ENCODE results near the gene EOGT.

EOGT gene

DNA sequence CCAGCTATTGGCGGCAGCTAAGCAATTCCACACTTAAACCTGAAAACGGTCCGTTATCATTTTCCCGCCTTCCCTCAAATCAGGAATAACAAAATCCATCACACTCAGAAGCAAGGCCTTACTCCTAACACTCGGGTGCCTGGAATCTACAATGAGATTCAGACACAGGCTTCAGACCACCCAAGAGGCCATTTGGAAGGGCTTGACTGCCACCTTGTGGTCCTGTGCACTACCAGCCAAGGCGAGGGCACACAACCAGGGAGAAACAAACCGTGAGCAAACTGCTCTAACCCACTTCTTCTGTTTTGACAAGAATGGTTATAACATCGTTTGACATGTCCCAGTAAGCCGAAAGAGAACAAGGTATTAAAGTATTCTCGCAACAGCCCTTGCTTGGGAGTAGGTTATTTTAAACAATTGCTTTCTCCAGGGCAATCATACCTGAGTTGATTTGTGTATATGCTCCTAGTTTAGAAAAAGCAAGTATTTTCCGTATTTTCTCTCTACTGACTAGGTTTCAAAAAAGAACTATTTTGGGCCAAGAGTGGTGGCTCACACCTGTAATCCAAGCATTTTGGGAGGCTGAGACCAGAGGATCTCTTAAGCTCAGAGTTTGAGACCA, 41.0 kb downstream of the EOGT start:
- no peak overlapping the region for H3K27ac ChIP-seq (ENCODE audit: low read depth, low read length)
- H3K4me3 ChIP-seq (ENCODE audit: low read depth in 1 of 5, low read length in 5 of 5): no peak overlapping the region
- H3K36me3 ChIP-seq (ENCODE audit: control insufficient read depth in 5 of 5, insufficient read depth in 5 of 5, low read length in 5 of 5): peaks cover 13 to 23% (median 17%) of the 10 kb centered on the region in 5 donors
- no peak overlapping the region for H3K9ac ChIP-seq (ENCODE audit: low read length in 5 of 5)
- H3K27me3 ChIP-seq (ENCODE audit: control insufficient read depth in 5 of 5, insufficient read depth in 4 of 5, low read length in 5 of 5): peaks cover 0 to 4% (median 0%) of the 10 kb centered on the region in 5 donors
- H3K4me1 ChIP-seq (ENCODE audit: control insufficient read depth in 5 of 5, insufficient read depth in 5 of 5, low read length in 5 of 5): peaks cover 0 to 2% (median 0%) of the 10 kb centered on the region in 5 donors
- H3K9me3 ChIP-seq (ENCODE audit: control insufficient read depth in 5 of 5, low read length in 5 of 5): no peaks in the 10 kb centered on the region

DNA sequence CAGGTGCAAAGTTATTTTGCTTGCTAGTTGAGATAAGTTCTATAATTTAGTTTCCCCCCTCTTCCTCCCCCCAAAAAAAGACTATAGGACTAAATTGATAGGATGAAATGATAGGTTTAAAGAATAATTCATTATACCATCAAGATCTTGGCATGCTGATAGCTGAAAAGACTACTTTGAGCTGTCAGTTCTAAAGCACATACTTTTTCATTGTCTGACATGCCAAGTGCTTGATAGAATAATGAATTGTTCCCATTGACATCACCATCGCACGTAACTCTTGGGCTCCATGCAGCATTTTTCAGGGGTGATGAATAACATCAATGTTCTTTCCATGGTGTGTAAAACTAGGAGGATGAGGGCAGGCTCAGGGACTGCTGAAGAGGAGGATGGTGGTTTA, 48.8 kb downstream of the EOGT start:
- no peak overlapping the region for H3K4me3 ChIP-seq (ENCODE audit: low read depth in 1 of 5, low read length in 5 of 5)
- H3K9ac ChIP-seq (ENCODE audit: low read length in 5 of 5): no peak overlapping the region
- no peaks in the 10 kb centered on the region for H3K9me3 ChIP-seq (ENCODE audit: control insufficient read depth in 5 of 5, low read length in 5 of 5)
- peaks cover 0 to 8% (median 2%) of the 10 kb centered on the region in 5 donors for H3K27me3 ChIP-seq (ENCODE audit: control insufficient read depth in 5 of 5, insufficient read depth in 4 of 5, low read length in 5 of 5)
- no peaks in the 10 kb centered on the region for H3K4me1 ChIP-seq (ENCODE audit: control insufficient read depth in 5 of 5, insufficient read depth in 5 of 5, low read length in 5 of 5)
- no peaks in the 10 kb centered on the region for H3K36me3 ChIP-seq (ENCODE audit: control insufficient read depth in 5 of 5, insufficient read depth in 5 of 5, low read length in 5 of 5)
- H3K27ac ChIP-seq (ENCODE audit: low read depth, low read length): no peak overlapping the region

DNA sequence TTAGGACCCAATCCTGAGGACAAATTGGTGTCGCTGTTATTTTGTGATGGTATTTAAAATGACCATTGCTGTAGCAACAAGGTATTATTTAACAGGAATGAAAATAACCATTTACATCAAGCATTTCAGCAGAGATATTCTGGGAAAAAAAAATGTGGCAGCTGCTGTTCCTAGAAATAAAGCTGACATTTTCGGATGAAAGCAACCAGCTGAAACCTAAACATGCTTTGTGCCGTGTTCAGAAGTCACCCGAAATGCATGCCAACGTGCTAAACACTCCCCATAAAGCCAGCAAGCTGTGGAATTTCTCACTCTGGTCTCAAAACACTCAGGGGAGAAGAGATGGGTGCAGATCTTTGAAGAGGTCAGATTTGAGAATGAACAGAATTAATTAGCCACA, 49.6 kb downstream of the EOGT start:
- Histone ChIP-seq H3K27ac (ENCODE audit: low read depth, low read length) (no peak overlapping the region), H3K9ac (ENCODE audit: low read length in 5 of 5) (no peak overlapping the region), H3K4me3 (ENCODE audit: low read depth in 1 of 5, low read length in 5 of 5) (no peak overlapping the region), H3K36me3 (ENCODE audit: control insufficient read depth in 5 of 5, insufficient read depth in 5 of 5, low read length in 5 of 5) (no peaks in the 10 kb centered on the region), H3K9me3 (ENCODE audit: control insufficient read depth in 5 of 5, low read length in 5 of 5) (no peaks in the 10 kb centered on the region), H3K27me3 (ENCODE audit: control insufficient read depth in 5 of 5, insufficient read depth in 4 of 5, low read length in 5 of 5) (peaks cover 0 to 8% (median under 1%) of the 10 kb centered on the region in 5 donors), H3K4me1 (ENCODE audit: control insufficient read depth in 5 of 5, insufficient read depth in 5 of 5, low read length in 5 of 5) (no peaks in the 10 kb centered on the region)

DNA sequence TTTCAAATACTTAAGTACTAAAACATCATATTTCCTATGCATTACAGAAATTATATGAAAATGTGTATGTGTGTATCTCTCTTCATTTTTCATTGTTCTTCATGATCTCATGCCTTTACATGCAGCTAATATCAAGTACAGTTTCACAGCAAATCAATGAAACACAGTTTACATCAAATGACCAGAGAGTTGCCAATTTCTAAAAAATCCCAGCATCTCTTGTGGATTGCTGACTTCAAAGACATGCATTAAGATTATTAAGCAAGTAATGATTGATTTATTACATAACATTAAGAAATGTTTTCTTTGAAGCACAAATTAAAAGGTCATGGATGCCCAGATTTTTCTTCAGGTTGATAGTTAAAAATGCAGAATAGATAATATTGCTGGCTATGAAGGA, 50.1 kb downstream of the EOGT start:
- Histone ChIP-seq H3K9ac (ENCODE audit: low read length in 5 of 5) (no peak overlapping the region), H3K27me3 (ENCODE audit: control insufficient read depth in 5 of 5, insufficient read depth in 4 of 5, low read length in 5 of 5) (peaks cover 0 to 8% (median 0%) of the 10 kb centered on the region in 5 donors), H3K4me3 (ENCODE audit: low read depth in 1 of 5, low read length in 5 of 5) (no peak overlapping the region), H3K36me3 (ENCODE audit: control insufficient read depth in 5 of 5, insufficient read depth in 5 of 5, low read length in 5 of 5) (no peaks in the 10 kb centered on the region), H3K4me1 (ENCODE audit: control insufficient read depth in 5 of 5, insufficient read depth in 5 of 5, low read length in 5 of 5) (no peaks in the 10 kb centered on the region), H3K27ac (ENCODE audit: low read depth, low read length) (no peak overlapping the region), H3K9me3 (ENCODE audit: control insufficient read depth in 5 of 5, low read length in 5 of 5) (no peaks in the 10 kb centered on the region)

DNA sequence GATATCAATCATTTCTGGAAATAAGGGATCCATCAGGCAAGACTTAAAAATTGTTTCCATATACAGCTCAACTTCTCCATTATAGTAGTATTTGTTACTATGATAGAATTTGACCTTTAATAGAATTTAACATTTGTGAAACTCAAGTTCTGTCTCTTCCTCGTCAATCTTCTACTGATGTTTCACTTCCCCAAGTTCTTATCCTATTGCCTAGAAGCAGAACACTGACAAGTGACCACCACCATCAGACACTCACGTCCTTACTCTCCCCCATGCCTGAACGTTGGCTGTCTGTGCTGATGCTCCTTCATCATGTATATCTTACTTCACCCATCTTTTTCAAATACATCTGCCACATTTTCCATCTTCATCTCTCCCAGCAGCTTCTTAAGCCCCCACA, 54.6 kb downstream of the EOGT start:
- no peak overlapping the region for H3K9ac ChIP-seq (ENCODE audit: low read length in 5 of 5)
- no peaks in the 10 kb centered on the region for H3K9me3 ChIP-seq (ENCODE audit: control insufficient read depth in 5 of 5, low read length in 5 of 5)
- no peaks in the 10 kb centered on the region for H3K4me1 ChIP-seq (ENCODE audit: control insufficient read depth in 5 of 5, insufficient read depth in 5 of 5, low read length in 5 of 5)
- H3K4me3 ChIP-seq (ENCODE audit: low read depth in 1 of 5, low read length in 5 of 5): no peak overlapping the region
- no peak overlapping the region for H3K27ac ChIP-seq (ENCODE audit: low read depth, low read length)
- no peaks in the 10 kb centered on the region for H3K36me3 ChIP-seq (ENCODE audit: control insufficient read depth in 5 of 5, insufficient read depth in 5 of 5, low read length in 5 of 5)
- H3K27me3 ChIP-seq (ENCODE audit: control insufficient read depth in 5 of 5, insufficient read depth in 4 of 5, low read length in 5 of 5): peaks cover 0 to 5% (median 0%) of the 10 kb centered on the region in 5 donors

DNA sequence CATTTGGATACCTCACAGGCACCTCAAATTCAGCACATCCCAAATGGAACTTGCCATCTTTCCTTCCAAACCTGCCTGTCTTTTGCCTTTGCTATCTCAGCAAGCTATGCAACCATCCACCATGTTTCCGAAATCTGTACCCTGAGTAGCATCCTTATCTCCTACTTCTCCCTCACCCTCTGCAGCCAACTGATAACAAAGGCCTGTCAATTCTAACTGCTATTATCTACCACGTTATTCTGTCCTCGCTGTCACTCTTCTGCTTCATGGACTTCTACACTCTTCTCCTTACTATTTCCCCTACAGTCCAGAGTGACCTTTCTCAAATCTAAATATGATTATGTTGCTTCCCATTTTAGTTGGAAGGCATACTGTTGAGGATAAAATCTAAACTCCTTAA, 55.6 kb downstream of the EOGT start:
- no peaks in the 10 kb centered on the region for H3K4me1 ChIP-seq (ENCODE audit: control insufficient read depth in 5 of 5, insufficient read depth in 5 of 5, low read length in 5 of 5)
- no peak overlapping the region for H3K9ac ChIP-seq (ENCODE audit: low read length in 5 of 5)
- no peaks in the 10 kb centered on the region for H3K36me3 ChIP-seq (ENCODE audit: control insufficient read depth in 5 of 5, insufficient read depth in 5 of 5, low read length in 5 of 5)
- H3K4me3 ChIP-seq (ENCODE audit: low read depth in 1 of 5, low read length in 5 of 5): no peak overlapping the region
- H3K27me3 ChIP-seq (ENCODE audit: control insufficient read depth in 5 of 5, insufficient read depth in 4 of 5, low read length in 5 of 5): peaks cover 0 to 5% (median 0%) of the 10 kb centered on the region in 5 donors
- H3K27ac ChIP-seq (ENCODE audit: low read depth, low read length): no peak overlapping the region
- H3K9me3 ChIP-seq (ENCODE audit: control insufficient read depth in 5 of 5, low read length in 5 of 5): no peaks in the 10 kb centered on the region

DNA sequence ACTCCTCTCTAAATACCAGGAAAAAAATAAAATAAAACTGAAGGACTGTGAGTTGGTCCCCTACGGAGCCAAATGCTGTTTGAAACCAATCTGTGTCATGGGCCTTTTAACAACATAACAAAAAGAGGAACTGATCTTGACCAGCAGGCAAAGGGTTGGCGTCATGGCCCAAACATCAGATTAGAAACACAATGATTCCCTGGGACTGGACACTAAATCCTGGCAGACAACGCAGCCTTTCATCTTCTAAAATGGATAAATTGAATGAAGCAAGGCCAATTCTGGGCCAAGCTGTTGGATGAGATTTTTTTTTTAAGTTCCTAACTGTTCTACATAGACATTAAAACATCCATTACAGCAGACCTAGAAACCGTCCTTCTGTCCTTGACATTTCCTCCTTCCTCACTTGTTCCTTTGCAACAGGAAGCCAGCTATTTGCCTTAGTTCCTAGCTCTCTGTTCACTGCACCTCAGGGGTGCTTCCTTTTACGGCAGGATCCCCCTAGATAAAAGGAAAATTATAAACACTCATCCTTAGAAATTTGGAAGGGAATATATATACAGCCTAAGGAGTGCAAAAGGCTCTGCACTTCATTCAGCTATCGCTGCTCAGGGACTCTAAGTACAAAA, 59.6 kb downstream of the EOGT start:
- Histone ChIP-seq H3K9ac (ENCODE audit: low read length in 5 of 5) (no peak overlapping the region), H3K27me3 (ENCODE audit: control insufficient read depth in 5 of 5, insufficient read depth in 4 of 5, low read length in 5 of 5) (peaks cover 0 to 5% (median 0%) of the 10 kb centered on the region in 5 donors), H3K36me3 (ENCODE audit: control insufficient read depth in 5 of 5, insufficient read depth in 5 of 5, low read length in 5 of 5) (no peaks in the 10 kb centered on the region), H3K4me1 (ENCODE audit: control insufficient read depth in 5 of 5, insufficient read depth in 5 of 5, low read length in 5 of 5) (no peaks in the 10 kb centered on the region), H3K9me3 (ENCODE audit: control insufficient read depth in 5 of 5, low read length in 5 of 5) (no peaks in the 10 kb centered on the region), H3K27ac (ENCODE audit: low read depth, low read length) (no peak overlapping the region), H3K4me3 (ENCODE audit: low read depth in 1 of 5, low read length in 5 of 5) (no peak overlapping the region)

DNA sequence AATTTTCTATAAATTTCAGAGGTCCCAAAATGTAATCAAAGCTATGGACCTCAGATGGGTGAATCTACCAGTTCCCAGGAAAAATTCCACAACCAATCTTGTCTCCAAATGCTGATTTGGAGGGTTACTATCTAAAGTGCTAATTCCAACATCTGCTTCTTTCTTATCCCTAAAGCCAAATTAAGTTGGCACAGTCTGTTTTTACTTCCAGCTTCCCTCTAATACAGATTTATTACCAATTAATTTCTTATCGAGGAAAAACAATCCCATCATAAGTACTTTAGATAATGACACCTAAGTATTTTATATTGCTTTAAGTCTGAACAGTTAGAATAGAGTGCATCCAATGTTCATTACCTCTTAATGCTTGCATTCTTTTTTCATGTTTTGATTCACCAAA, 68.3 kb downstream of the EOGT start:
- Histone ChIP-seq H3K27me3 (ENCODE audit: control insufficient read depth in 5 of 5, insufficient read depth in 4 of 5, low read length in 5 of 5) (peaks cover 0 to 4% (median under 1%) of the 10 kb centered on the region in 5 donors), H3K9ac (ENCODE audit: low read length in 5 of 5) (no peak overlapping the region), H3K36me3 (ENCODE audit: control insufficient read depth in 5 of 5, insufficient read depth in 5 of 5, low read length in 5 of 5) (no peaks in the 10 kb centered on the region), H3K4me3 (ENCODE audit: low read depth in 1 of 5, low read length in 5 of 5) (no peak overlapping the region), H3K27ac (ENCODE audit: low read depth, low read length) (no peak overlapping the region), H3K9me3 (ENCODE audit: control insufficient read depth in 5 of 5, low read length in 5 of 5) (no peaks in the 10 kb centered on the region), H3K4me1 (ENCODE audit: control insufficient read depth in 5 of 5, insufficient read depth in 5 of 5, low read length in 5 of 5) (no peaks in the 10 kb centered on the region)

DNA sequence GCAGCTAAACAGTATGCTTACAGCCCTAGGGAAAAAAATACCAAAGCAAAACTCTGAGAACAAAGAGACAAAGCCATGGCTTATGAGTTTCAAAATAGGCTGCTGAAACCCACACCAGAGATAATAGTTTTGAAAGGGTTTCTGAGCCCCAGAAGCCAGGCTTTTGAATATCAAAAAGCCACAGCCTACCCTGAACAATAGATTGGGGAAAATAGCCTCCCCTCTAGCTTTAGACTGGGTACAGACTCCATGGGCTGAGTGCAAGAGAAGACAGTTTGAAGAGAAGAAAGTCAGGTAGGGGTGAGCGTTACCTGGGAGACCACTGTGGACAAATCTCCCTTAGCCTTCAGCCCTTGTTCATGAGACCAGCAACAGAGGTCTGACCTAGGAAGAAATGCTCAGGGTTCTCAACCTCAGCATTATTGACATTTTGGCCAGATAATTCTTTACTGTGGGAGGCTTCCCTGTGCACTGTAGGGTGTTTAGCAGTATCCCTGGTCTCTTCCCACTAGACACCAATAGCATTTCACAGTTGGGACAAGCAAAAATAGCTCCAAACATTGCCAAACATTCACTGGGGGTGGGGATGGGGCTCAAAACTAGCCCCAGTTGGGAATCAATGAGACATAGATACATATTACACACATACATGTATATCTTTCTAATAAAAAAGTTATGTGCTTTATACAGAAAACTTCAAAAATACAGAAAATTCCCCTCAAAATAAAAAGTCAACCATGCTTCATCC, 69.6 kb downstream of the EOGT start:
- no peaks in the 10 kb centered on the region for H3K9me3 ChIP-seq (ENCODE audit: control insufficient read depth in 5 of 5, low read length in 5 of 5)
- no peak overlapping the region for H3K9ac ChIP-seq (ENCODE audit: low read length in 5 of 5)
- H3K4me3 ChIP-seq (ENCODE audit: low read depth in 1 of 5, low read length in 5 of 5): no peak overlapping the region
- H3K27me3 ChIP-seq (ENCODE audit: control insufficient read depth in 5 of 5, insufficient read depth in 4 of 5, low read length in 5 of 5): peaks cover 0 to 4% (median 3%) of the 10 kb centered on the region in 5 donors
- H3K4me1 ChIP-seq (ENCODE audit: control insufficient read depth in 5 of 5, insufficient read depth in 5 of 5, low read length in 5 of 5): no peaks in the 10 kb centered on the region
- no peaks in the 10 kb centered on the region for H3K36me3 ChIP-seq (ENCODE audit: control insufficient read depth in 5 of 5, insufficient read depth in 5 of 5, low read length in 5 of 5)
- H3K27ac ChIP-seq (ENCODE audit: low read depth, low read length): no peak overlapping the region

DNA sequence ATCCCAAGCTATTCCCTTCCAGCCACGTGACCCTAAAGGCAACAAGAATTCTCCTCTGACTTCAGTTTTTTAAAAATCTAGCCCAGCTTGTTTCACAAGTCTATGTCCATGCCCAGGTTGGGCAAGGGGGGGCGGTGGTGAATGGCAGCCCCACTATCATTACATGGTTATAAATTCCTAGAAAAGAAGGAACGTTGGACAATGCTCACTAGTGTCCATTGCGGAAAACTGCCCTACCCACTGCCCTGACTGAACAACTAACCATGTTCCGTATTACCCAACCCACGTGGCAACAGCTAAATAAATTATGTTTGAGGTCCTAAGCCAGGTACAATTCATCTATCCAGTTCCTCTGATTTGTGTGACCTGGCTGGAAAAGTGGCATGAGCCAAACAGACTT, 72.4 kb downstream of the EOGT start:
- peaks cover 0 to 9% (median 3%) of the 10 kb centered on the region in 5 donors for H3K27me3 ChIP-seq (ENCODE audit: control insufficient read depth in 5 of 5, insufficient read depth in 4 of 5, low read length in 5 of 5)
- H3K4me1 ChIP-seq (ENCODE audit: control insufficient read depth in 5 of 5, insufficient read depth in 5 of 5, low read length in 5 of 5): no peaks in the 10 kb centered on the region
- H3K36me3 ChIP-seq (ENCODE audit: control insufficient read depth in 5 of 5, insufficient read depth in 5 of 5, low read length in 5 of 5): no peaks in the 10 kb centered on the region
- no peak overlapping the region for H3K4me3 ChIP-seq (ENCODE audit: low read depth in 1 of 5, low read length in 5 of 5)
- H3K9me3 ChIP-seq (ENCODE audit: control insufficient read depth in 5 of 5, low read length in 5 of 5): no peaks in the 10 kb centered on the region
- H3K27ac ChIP-seq (ENCODE audit: low read depth, low read length): no peak overlapping the region
- no peak overlapping the region for H3K9ac ChIP-seq (ENCODE audit: low read length in 5 of 5)
